Measurements from ENCODE around the gene CBFA2T3.

- TF ChIP-seq CTCF (IDR thresholded peaks at IDR 0.05) (no peak), POLR2A (IDR thresholded peaks at IDR 0.05) (no peak)
Observed at GRCh38 chr16:88855176-88855575, 121.8 kb downstream of the CBFA2T3 start.
